Activated CD8-positive, alpha-beta memory T cell treated with anti-CD3 and anti-CD28 coated beads for 24 hours (primary cell): ENCODE measurements around the gene POLN.
A peak's percentile ranks its signal among the peaks of the same experiment; 100 is the strongest.
"Not testable (repeated sequence)": the region's sequence is repeated elsewhere in the genome, so short reads cannot be mapped to it uniquely, and the experiment has no call there.

Experiments used
- DNase-seq: peaks from one replicate; pipeline ENCODE4 v3.0.0-alpha.2; 2020

The POLN gene

DNA sequence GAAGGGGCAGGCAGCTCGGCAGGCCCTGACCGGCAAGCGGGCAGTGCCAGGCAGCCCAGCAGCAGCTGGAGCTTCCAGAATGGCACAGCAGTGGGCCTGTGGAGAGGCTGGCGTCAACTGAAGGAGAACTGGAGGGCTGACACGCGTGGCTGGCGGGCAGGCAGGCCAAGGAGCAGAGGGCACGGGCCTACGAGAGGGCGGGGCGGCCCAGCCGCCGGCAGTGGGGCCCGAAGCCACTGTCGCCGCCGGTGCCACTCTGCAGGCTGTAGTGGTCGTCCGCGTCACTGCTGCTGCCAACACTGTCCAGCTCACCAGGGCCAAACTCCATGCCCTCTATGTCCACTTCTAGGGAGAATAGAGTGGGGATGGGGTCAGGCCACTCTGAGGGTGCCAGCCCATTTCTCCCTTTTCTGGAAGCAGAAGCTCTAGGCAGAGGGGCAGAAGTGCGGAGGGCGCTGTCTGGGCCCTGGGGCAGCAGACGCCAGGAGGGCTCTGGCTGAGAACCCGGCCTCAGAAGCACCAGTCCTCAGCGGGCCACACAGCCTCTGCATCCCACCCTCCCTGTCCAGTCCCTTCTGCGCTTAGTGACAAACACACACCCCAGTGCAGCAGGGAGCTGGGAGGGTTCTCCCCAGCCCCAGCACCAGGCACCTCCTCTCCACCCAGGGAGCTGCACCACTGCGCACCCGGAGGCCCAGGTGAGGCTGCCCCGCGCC lies 8.6 kb upstream of the POLN start:
- DNase-seq = no peak

DNA sequence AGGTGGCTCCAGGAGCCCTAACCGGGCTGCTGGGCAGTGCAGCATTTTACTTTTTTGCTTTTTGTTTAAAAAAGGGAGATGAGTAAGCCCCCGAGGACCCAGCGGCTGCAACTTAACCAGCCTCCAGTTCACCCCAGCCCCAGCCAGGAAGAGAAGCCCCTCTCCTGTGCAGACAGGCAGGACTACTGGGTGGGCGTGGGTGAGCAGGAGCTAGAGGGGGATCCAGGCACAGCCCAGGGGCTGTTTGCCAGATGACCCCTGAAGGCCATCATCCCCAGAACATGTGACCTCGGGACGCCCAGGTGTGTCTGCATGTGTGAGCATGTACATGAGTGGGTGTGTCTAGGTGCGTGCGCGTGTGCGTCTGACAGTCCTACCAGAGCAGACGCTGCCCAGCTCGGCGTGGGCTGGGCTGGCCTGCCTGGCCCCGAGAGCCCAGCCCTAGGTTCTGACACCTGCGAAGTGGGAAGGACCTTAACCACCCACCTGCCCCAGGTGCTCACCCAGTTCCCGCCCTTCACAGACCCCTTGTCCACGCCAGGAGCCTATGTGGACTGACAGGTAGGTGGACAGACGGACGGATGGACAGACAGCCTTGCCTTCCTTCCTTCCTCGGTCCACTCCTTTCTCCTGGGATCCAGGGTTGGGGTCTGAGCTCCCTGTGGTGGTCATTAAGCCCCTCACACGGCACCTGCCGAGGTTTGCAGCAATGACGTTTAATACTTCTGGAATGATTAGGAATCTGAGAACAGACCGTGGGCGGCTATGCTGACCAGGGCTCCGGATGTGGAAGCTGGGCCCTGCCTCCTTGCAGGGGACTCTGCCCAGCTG lies 7.8 kb upstream of the POLN start:
- DNase-seq = no peak

DNA sequence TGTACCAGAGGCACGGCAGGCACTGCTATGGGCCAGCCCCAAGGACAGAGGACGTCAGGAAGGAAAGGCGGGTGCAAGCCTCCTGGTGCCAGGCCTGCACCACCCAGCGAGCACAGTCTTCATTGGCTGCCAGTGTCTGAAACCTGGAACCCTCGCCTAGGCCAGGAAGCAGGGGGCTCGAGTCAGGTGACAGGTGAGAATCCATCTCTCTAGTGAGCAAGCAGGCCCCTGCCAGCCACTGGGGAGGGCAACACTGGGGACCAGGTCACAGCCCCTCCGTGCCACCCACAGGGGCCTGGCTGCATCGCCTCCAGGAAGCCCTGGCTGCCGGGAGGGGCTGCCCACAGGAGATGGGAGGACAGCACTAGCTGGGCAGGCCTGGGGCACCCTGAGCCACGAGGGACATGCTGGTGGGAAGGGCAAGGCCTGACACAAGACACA lies 6.9 kb upstream of the POLN start:
- no peak for DNase-seq

DNA sequence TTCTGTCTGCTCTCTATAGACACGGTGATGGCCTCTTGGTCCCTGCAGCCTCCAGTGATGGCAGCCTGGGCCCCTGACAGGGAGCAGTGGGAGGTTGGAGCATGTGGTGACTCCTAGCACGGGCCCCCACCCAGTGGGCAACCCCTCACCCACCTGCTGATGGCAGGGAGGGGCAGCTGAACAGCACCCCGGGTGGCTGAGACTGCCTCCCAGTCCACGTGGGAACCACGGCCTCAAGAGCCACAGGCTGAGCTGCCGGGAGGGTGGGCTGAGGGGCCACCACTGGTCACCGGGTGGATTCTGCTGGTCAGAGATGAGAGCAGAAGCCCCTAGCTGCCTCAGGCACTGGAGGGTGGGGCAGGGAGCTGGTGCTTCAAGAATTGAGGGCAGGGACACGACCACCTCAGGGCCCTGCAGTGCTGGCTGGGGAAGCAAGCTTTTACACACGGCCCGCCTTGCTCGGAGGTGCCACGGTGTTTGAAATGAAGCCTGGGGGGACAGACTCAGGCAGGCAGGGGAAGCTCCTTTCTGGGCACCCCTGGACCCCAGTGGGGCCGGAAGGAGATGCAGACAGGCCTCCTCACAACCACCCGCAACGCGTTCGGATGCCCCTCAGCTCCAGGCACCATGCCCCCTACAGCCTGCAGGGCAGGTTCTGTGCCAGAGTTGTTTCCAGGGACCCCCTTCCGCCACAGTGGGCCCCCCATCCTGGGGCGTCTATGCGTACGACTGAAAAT lies 6.3 kb upstream of the POLN start:
- DNase-seq = no peak

DNA sequence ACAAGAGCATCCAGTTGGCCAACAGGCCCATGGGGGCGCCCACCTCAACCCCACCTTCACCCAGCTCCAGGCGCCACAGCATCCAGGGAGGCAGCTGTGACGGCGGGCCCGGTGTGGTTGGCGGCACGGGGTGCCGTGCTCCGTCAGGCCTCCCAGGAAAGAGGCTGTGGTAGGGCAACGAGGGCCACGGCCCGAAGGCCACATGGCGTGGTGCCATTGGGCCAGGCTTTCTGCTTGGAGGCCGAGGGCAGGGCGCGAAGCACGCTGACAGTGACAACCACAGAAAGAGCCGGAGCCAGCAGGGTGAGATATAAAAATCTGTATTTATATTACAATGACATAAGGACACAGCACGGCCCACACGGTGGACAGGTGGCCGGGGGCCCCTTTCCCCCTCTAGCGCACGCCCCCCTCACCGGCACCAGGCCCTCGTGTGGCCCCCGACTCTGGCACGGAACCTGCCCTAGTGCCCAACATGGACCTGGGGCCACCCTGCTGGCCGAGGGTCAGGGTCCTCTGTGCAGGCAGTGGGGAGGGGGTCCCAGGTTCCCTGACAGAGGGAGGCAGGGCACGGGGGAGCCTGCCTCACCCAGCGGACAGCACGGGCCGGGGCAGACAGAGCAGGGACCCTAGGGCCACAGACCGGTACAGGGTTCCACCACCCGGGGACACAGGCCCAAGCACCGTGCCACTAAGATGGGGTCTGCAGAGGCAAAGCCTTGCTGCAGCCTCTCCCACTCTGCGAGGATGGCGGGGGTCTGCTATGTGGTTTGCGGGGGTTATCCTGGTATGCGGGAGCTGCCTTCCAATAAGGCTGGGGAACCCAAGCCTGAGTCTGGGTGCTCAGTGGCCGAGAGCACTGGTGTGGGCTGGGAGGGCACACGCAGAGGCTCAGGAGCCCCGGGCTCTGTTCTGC lies 5.5 kb upstream of the POLN start:
- no peak for DNase-seq

DNA sequence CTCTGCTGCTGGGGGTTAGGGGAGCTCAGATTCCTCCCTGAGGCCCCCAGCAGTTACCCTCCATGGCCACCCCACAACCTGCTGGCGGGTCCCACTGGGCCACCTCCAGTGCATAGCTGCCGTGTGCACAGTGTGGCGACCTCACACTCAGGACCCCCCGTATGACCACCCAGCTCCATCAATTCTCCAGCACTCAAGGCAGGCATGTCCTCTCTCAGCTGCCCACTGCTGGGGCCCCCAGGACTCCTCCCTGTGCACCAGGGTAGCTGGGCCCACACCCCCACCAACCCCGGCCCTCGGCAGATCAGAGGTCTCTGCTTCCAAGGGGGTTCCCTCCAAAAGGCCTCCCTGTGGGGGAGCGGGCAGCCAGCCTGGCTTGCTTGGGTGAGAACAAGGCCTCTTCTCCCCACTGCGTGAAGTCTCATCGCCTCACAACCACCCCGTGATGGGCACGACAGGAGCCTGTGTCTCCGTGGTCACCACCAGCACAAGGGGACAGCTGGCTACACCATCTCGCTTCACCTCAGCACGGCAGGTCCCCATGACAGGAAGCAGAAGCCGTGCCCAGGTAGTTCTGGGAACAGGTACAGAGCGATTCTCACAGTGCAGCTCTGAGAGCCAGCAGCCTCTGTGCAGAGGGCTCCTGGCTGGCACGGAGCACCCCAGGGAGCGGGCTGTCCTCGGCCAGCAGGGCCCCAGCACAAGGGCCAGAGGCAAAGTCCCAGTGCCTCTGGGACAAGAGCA lies 4.6 kb upstream of the POLN start:
- no peak for DNase-seq

DNA sequence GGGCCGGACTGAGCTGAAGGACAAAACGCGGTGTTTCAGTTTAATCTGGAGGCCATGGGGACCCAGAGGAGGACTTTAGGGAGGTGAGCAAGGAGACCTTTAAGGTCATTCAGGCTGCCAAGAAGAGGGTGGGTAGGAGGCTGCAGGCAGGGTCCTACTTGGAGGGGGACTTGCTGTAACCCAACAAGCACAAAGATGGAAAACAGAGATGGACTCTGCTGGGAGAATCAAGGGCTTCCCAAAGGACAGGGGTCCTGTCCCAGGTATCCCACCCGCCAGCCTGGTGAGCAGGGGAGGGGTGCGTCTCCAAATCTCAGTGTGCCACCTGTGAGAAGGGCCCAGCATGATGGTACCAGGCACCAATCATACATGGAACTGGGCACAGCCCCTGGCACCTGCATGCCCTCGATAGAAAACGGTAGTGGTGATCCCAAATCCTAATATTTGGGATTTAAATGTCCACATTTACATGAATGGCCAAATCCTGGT lies 3.9 kb upstream of the POLN start:
- DNase-seq = no peak

DNA sequence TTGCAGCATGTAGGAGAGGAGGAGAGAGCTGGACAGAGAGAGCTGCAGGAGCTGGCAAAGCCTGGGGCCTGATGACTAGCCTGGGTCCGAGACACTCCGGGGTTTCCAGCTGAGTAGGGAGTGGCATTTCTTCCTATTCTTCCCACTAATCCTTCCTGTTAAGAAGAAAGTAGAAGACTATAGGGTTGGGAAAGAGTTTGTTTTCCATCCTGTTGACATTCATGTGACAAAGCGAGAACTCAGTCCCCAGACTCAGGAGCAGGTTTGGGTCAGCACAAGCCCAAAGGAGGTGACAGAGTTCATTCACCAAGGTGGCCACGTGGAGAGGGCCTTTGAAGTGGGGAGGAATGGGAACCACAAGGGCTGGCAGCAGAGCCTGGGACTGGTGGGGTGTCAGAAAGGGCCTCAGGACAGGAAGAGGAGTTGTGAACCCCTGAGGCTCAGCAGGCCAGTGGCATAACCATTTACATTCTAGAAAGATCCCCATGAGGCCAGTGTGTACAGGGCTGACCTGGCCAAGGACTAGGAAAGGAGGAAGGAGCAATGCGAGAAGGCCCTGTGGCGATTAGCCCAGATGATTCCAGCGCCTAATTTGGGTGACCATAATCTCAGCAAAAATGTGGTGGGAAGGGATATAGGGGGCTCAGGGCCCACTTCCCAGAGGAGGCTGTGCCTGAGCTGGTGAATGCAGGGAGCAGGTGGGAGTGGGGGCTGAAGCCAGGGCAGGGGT lies 3.3 kb upstream of the POLN start:
- no peak for DNase-seq

DNA sequence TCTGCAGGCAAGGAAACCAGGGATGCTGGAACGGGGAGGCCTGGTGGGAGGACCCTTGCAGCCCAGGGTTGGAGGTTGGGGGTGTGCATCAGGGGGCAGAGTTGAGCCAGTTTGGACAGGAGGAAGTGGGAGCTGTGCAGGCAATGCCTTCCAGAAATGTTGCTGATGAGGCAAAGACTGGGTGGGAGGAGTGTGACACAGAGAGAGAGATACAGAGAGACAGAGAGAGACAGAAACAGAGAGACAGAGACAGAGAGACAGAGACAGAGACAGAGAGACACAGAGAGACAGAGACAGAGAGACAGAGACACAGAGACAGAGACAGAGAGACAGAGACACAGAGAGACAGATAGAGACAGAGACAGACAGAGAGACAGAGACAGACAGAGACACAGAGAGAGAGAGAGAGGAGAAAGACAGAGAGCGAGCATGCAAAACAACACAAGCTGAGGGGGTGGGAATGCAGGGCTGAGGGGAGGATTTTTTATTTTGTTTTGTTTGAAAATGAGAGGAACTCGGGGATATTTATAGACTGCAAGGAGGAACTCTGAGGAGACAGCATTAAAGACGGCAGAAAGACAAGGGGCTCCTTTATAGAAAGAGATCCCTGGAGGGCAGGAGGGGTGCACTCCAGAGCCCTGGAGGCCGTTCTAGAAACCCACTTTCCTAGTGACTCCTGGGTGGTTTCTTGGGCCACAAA lies 1.9 kb upstream of the POLN start:
- DNase-seq = peak; percentile 57

DNA sequence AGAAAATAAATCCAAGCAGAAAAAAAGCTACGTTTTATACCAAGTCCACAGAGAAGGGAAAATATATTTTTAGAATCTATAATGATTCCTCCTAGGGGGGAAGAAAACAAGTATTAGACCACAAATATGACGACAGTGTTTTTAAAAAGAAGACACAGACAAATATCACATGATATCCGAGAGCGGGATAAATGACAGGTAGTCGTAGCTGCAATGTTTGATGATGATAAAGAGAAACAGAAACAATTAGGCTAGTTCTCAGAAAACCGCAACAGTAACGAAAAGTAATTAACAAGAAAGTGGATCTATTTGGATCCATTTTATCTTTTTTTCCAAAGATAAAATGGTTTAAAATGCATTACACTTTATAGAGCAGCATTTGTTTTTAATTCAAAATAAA lies 918 bp downstream of the POLN start:
- no peak for DNase-seq

DNA sequence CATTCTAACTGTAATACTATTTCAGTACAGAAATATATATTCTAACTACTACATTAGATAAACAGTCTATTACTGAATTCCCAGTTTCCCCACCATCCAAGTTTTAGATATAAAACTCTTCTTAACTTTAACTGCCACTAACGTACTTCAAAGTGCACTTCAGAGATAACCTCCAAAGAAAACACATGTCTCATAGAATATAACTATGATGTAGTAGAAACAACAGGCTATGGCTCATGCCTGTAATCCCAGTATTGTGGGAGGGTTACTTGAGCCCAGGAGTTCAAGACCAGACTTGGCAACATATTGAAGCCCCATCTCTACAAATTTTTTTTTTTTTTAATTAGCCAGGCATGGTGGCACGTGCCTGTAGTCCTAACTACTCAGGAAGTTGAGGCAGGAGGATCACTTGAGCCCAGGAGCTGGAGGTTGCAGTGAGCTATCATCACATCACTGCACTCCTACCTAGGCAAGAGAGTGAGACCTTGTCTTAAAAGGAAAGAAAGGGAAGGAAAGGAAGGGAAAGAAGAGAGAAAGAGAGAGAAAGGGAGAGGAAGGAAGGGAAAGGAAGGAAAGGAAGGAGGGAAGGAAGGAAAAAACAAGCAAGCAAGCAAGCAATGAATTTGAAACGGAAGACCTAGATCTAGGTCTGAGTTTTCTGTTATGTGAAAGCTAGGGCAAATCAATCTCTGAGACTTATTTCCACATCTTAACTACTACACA lies 4.8 kb downstream of the POLN start:
- no peak for DNase-seq

DNA sequence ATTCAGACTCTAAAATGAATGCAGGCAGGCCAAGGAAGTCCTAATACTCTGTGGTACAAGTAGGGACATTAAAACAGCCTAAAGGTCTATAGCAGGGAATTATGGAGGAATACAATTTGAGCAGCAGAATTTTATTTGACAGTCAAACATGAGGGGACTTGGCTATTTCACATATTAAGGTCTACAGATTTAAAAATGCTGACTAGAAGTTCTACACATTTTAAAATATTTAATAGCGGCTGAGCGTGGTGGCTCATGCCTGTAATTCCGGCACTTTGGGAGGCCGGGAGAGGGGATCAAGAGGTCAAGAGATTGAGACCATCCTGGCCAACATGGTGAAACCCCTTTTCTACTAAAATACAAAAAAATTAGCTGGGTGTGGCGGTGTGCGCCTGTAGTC lies 10.8 kb downstream of the POLN start:
- DNase-seq = no peak

DNA sequence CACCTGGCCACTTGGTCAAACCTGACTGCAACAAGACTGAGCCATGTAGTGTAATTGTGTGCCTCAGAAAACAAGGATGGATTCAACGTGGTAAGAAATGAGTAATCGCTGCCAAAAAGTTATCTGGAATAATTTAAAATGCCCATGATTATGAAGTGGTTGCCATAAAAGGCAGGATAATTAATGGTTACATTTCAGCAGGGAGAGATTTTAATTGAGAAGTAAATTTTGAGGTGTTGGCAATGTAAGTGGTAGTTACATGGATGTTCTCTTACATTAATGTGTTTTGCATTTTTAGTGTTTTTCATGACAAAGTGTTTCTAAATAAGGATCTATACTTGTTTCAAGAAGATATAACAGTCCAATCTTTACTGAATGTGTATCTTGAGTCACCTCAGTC lies 15.7 kb downstream of the POLN start:
- no peak for DNase-seq

DNA sequence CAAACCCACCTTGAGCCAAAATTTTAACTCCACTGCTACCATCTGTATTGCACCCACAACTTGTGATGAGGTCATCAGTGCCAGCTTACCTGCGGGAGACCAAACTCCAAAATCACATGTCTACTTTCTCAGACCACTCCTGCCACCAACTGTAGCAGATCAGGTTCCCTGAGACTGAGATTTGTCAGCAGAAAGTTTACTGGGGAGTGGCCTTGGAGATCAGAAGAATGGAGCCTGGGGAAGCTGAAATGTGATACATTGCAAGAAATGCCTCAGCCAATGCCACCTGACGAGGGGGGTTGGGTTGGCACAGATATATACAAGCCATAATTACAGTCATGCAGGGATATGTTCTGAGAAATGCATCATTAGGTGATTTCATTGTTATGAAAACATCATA lies 19.1 kb downstream of the POLN start:
- DNase-seq = no peak

DNA sequence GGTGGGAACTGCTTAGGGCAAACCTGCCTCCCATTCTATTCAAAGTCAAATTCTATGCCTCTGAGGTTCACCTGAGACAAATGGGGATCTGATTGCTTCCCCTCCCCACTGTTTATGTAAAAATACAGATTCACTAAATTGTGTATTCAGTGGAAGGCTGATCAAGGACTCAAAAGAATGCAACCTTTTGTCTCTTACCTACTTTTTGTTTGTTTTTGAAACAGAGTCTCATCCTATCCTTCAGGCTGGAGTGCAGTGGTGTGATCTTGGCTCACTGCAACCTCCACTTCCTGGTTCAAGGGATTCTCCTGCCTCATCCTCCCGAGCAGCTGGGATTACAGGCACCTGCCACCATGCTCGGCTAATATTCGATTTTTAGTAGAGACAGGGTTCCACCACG lies 20.5 kb downstream of the POLN start:
- not testable (repeated sequence) for DNase-seq

DNA sequence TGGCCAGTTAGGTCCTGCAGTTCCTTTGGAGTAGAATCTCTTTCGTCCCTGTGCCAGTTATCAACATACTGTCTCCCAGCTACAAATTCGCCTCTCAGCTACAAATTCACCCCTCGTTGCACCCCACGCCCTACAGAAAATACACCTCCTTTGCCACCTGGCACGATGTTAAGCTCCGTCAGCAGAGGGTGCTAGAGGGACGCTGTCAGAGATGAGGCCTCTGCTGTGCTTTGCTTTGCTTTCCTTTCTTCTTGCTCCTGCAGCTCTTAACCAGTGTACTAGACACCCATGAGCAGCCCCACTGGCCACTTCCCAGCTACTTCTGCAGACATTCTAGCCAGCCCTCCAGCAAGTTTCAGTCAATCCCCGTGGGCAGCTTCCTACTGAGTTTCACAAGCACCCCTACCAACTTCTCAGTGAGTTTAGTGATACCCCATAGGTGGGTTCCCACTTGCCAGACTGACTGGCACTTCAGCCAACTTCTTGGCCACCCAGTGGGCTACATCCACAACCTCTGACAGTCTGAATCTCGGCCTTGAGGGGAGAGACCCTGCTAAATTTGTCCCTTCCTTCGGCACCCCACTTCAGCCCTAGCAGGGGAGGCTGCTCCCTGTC lies 21.8 kb downstream of the POLN start:
- DNase-seq = peak; percentile 90

DNA sequence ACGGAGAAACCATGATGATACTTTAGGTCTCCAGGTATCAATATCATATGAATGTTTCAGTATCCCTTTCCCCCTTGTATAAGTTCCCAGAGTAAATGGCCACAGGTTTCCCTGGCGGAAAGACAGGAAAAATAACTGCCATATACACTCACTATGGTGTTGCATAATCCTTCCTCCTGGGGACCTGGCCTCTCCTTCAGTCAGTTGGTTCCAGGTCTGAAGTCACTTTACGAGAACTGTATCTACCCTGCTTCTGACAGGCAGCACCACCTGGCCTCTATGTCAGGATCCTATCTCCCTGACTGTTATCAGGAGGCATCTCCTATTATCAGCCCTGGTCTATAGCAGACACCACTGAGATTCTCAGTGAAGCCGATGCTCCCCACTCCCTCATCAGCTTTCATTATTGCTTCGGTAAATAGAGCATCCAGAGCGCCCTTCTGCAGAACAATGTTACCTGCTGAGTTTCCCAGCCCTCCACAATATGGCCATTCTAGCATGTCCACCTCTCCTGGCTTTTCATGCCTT lies 22.6 kb downstream of the POLN start:
- no peak for DNase-seq

DNA sequence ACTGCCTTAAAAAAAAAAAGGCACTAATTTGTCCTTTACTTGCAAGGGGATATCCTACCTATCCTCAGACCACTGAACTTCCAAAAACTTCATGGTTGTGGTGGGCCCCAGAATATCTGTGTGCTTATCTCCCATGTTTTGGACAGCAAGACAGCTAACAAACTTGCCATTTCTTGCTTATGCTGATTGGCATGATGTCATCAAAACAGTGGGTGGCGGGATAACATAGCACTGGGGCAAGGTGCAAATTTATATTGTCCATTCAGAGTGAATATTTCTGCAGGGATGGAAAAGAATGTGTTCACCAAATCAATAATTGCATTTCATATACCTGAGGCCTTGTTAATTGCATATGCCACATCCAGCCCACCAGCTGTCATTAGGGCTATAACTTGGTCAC lies 23.5 kb downstream of the POLN start:
- no peak for DNase-seq

DNA sequence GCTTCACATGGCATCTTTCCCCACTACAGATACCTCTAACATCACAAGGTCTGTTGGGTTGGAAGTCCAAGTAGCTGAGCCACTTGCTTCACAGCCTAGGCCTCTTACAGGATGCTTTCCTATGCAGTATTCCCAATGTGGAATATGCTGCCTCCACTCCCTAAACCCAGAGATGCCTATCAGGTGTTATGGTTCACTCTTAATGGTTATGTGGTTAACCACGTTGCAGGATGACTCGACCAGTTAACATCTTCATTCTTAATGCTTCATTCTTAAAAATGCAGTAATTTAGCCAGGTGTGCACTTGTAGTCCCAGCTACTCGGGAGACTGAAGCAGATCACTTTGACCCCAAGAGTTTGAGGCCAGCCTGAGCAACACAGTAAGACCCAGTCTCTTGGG lies 24.2 kb downstream of the POLN start:
- no peak for DNase-seq
